GM19463 (cell line): ENCODE data around the gene PGM5.

Experiments used
- ATAC-seq: cut with Tn5 transposase; IDR thresholded peaks from one replicate; pipeline ENCODE4 v1.9.1; 2021; ENCODE audit warnings: mild to moderate bottlenecking, moderate library complexity; ENCODE audit not compliant: unreplicated experiment

Gene PGM5

GRCh38 chr9:68493541-68493940, 137.1 kb downstream of the PGM5 start:
- ATAC-seq = no peak

DNA sequence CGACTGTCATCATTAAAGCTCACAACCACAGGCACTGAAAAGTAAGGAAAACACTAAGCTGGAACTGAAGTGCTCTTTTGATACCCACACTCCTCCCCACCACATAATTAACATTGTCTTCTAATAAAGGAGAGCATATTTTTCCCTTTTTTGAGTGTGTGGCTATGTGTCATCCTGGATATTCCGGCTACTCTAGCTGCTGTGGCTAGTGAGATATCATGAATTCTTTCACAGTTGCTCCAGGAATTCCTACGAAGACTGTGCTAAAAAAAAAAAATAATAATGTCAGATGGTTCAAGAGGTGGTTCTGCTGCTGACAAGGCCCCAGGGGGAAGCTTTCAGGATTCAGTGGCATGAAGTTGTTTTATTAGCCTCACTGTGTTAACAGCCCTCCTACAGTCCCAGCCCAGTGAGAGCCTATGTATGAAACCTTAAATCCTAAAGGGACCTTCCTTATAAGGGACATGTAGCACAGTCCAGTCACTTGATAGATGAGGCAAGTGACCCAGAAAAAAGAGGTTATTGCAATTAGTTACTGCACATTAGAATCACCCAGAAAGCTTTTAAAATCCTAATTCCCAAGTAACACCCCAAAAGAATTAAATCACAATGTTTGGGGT, 137.7 kb downstream of the PGM5 start:
- ATAC-seq = no peak

GRCh38 chr9:68495247-68495646, 138.8 kb downstream of the PGM5 start:
- ATAC-seq = no peak

- ATAC-seq = no peak
Observed at GRCh38 chr9:68496356-68496755, 139.9 kb downstream of the PGM5 start.

DNA sequence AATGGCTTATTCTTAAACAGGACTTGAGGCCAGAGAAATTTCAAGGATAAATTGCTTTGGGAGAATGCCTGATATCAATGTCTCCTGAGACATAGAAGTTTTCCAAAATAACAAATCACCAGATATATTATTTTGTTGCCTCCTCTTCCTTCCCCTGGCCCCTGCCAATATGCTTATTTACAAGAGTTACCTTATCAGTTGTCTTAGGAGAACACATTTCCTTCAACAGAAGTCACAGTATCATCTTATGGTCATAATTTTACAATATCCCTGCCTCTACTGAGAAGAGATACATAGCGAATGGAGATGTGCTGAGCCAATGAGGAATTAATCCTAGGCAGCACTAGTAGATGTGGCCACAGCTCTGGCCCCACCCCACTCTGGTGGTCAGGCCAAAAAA, 141.2 kb downstream of the PGM5 start:
- no peak for ATAC-seq

DNA sequence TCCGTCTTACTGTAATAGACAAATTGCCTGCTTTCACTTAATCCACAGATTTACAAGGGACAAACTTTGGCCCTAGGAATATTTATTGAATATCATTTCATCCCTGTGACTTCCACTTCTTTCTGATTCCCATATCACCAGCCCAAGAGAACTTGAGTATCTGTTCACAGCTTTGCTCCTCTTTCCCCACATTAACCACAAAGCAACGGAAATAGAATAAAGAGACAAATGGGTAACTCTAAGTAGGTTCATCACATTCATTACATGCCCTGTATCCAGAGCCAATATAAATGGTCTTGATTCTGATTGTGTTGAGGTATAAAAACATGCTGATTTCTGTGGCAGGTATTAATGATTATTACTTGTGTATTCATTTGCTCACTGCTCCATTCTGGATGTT, 142.4 kb downstream of the PGM5 start:
- no peak for ATAC-seq

DNA sequence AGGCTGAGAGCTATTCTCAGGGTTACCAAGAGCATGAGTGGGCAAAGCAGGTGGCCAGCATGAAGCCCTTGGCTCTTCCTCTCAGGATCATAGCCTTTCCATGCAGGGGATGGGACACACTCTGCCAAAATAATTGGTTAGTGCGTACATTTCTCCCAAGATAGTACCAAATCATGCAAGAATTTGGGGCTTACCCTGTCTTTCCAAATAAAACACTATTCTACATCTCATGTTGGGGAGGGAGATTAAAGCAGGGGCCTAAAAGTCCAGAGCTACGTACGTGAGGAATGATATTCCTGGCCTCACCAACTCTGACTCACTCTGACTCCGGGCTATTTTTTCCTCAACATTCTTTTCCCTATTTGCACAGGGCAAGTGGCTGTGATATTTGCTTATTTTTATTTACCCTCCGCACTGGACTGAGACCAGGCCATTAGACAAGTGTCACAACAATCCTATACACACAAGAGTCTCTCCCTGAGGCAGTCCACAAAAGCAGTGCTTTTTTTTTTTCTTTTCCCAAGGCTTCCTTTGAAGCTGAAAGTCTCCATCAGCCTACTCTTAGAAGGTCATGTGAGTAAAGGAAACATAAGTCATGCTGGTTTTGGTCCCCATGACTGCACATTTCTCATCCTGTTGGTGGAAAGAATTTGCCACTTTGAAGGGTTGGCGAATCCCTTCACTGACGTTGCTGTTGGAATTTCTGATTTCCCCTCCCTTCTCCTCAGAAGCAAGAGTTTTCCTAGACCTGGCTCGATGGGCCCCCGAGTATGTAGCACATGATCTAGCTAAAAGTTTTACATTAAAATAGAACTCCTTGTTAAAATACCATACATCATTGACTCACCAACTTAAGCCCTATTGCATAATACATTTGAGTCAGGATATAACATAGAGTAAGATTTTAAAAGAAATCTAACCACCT, 144.3 kb downstream of the PGM5 start:
- no peak for ATAC-seq

- no peak for ATAC-seq
Observed at GRCh38 chr9:68502279-68502678, 145.9 kb downstream of the PGM5 start.

DNA sequence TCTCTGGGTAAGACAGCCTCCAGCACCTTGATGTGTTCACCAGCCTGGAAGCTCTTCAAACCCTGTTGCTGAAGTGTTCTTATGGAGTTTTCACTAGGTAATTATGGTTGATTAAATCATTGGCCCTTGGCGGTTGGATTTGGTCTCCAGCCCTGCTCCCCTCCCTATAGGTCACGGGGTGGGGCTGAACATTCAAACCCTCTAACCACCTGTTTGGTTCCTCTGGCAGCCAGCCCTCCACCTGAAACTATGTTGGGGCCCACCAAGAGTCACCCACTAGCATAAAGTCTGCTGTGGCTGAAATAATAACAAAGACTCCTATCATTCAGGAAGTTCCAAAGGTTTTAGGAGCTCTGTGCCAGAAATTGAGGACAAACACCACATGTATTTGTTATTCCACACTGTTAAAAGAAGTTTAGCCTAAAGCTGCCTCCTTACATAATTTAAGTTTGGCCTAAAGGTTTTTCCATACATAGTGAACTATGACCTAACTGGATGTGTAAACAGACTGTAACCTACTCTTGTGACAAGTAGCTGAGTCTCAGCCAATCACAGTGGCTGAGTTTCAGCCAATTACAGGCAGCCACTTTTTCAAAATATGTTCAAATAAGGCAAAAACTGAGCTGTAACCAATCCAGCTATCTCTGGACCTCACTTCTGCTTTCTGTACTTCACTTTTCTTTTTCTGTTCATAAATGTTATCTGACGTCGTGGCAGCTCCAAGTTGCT, 149.4 kb downstream of the PGM5 start:
- no peak for ATAC-seq

DNA sequence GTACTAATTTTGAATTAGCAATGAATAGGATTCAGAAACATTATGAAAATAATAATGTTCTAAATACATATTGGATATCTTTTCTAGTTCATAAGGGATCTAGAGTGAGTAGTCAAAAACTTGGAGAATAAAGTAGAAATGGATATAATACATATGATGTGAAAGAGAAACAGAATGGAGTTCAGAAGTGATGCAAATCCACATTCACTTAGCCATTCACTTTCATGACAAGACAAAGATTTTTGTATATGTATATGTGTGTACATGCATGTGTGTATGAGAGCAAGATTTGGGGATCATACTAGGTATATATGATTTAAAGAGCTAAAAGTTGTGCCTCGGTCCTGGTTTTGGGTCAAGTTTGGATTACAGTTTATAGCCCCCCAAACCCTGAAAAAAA, 150.1 kb downstream of the PGM5 start:
- ATAC-seq = no peak

GRCh38 chr9:68507130-68507805, 150.9 kb downstream of the PGM5 start:
- ATAC-seq = no peak

DNA sequence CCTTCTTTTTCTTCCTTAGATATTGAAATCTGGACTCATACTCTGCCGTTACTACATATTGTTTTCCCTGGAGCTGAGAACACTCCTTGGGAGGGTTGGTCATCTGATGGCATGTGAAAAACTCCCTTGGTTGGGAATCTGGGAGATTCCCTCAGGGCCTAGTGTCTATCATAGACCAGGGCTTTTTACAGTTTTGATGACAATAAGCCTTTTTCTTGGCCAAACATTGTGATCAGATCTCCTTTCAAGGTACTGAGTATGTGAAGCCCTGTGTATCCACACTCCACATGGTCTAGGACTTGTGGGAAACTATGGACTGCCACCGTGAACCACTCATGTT, 151.4 kb downstream of the PGM5 start:
- no peak for ATAC-seq

DNA sequence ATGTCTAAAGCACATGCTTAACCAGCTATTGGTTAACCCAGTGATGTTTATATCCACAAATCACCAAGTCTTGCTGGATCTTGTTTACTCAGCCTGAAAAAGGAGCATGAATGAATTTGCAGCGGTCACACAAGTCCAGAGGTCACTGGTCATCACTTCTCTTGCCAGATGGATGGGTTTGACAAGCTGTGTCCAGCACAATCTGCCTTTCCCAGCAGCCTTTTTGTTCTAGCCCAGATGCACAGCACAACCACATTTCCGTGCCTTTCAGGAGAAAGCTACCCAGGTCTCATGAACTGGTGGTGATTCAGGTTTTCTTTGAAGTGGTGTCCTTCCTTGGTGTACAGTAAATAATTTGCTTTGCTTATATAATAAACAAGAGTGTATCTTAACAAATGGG, 152.1 kb downstream of the PGM5 start:
- ATAC-seq = no peak

DNA sequence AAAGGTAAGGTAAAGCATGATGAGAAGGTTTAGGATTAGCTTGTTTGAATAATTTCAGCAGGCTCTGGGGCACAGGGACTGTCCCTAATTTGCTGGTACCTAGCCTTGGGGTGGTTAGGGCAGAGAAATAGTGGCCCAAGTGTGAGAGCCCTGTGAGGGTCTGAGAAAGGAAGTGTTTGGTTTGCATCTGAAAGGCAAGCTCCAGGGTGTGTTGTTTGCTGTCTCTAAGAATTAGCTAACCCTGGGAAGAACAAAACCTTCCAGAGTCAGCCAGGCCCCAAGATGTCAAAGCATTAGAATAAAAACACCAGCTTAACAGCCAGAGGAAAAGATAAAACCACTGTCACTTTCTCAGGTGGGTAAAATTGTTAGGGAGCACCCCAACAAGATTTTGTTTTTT, 153.3 kb downstream of the PGM5 start:
- no peak for ATAC-seq

GRCh38 chr9:68513385-68513784, 157.0 kb downstream of the PGM5 start:
- ATAC-seq = no peak

GRCh38 chr9:68513981-68514380, 157.6 kb downstream of the PGM5 start:
- no peak for ATAC-seq

- no peak for ATAC-seq
Observed at GRCh38 chr9:68515326-68516017, 159.1 kb downstream of the PGM5 start.

- no peak for ATAC-seq
Observed at GRCh38 chr9:68522131-68522530, 165.7 kb downstream of the PGM5 start.

DNA sequence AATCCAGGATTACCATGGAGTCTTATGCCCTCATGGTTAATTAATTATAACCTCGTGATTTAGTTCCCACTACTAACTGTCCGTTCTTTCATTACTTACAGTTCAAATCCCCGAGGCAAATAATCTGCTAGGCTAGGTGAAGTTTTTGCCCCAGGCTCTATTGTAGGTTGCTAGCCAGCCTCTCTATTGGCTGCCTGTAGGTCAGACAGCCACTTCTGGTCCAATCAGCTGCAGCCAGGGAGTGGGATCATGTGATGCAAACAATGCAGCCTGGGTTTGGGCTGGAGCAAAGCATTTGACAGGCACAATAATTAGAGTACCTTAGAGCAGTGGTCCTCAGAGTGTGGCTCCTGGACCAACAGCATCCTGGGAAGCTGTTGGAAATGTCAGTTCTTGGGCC, 166.5 kb downstream of the PGM5 start:
- ATAC-seq = no peak

DNA sequence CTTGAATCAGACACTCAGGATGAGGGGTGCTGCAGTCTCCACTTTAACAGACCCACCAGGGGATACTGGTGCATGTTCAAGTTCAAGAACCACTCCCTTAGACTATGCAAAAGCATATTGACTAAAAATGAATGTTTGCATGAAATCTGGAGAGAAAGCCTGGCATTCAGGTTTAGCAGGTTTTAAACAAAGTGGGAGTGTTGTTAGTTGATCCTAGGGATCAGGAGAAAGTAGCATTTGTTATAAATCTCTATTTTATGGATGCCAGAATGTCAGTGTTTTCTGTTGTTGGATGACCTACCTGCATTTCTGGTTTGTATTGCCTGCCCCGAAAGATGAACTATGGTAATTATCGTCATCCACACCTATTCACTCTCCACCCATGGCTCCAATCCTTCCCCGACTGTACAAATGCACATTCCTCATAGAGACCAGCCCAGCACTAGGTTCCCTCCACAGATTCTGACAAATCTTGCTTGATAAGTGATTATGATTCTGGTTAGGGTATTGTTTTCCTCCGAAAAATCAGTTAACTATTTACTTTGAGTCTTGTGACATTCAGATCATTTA, 167.0 kb downstream of the PGM5 start:
- no peak for ATAC-seq
